ENCODE results near the gene HOXD8. TPM values are rescaled to one million over a fixed set of nuclear protein-coding genes. Genes with fewer than 3 reads are reported as not detected.

Gene HOXD8
- total and polyA plus RNA-seq, 2 of the 8 experiments (the other 6 are each of a cell fraction or from before 2014, with no cell fraction given), result not detected

GRCh38 chr2:176109192-176109901 is 20.2 kb upstream of the HOXD8 start:
- Histone ChIP-seq H3K4me3 (ENCODE audit: extremely low read depth in 1 of 4, insufficient read depth in 2 of 4, low read depth in 3 of 4, low read length in 4 of 4) (no peak overlapping the region), H3K79me2 (ENCODE audit: control insufficient read depth in 1 of 2, insufficient read depth in 2 of 2, low read length in 2 of 2) (no peaks in the 10 kb centered on the region), H3K4ac (replicated peaks; ENCODE audit: insufficient read length, low read depth, low read length) (no peak overlapping the region), H2AK5ac (ENCODE audit: low read depth, low read length) (no peak overlapping the region), H3K79me1 (ENCODE audit: low read depth, low read length) (no peaks in the 10 kb centered on the region), H4K5ac (ENCODE audit: insufficient read length, low read depth, low read length) (no peak overlapping the region), H2BK12ac (ENCODE audit: low read depth, low read length) (no peak overlapping the region), H3K9me3 (ENCODE audit: insufficient read depth in 2 of 2, low read depth in 1 of 2, low read length in 1 of 2) (no peaks in the 10 kb centered on the region), H3K27me3 (replicated peaks in 1 of 4; ENCODE audit: control insufficient read depth in 3 of 4, extremely low read depth in 1 of 4, insufficient read depth in 3 of 4, low read length in 3 of 4) (peaks cover 98 to 99% (median 98%) of the 10 kb centered on the region in 4 experiments), H3K23me2 (ENCODE audit: low read depth, low read length) (0 out of 2 replicates have a peak, but pooled peaks cover 2% of the 10 kb centered on the region), H3K36me3 (ENCODE audit: control insufficient read depth in 2 of 4, insufficient read depth in 4 of 4, low read length in 3 of 4) (peaks cover 0 to 8% (median 0%) of the 10 kb centered on the region in 4 experiments; a peak in 1 of 8 replicates), H4K91ac (replicated peaks; ENCODE audit: insufficient read length, low read length) (no peak overlapping the region), H4K20me1 (replicated peaks in 1 of 2; ENCODE audit: control insufficient read depth in 1 of 2, insufficient read depth in 2 of 2, low read length in 2 of 2) (peaks cover 17 to 38% of the 10 kb centered on the region in 2 experiments), H3K9ac (replicated peaks in 1 of 4; ENCODE audit: extremely low read depth in 1 of 4, low read depth in 3 of 4, low read length in 3 of 4) (no peak overlapping the region), H3K4me2 (ENCODE audit: insufficient read depth in 1 of 2, low read depth in 2 of 2, low read length in 2 of 2) (no peak overlapping the region), H3K18ac (ENCODE audit: extremely low read depth, low read length) (no peak overlapping the region), H4K8ac (ENCODE audit: extremely low read depth, insufficient read depth, low read length) (no peak overlapping the region), H3K56ac (replicated peaks; ENCODE audit: insufficient read length, low read depth, low read length) (no peak overlapping the region), H2AFZ (ENCODE audit: low read length) (no peak overlapping the region), H3K23ac (ENCODE audit: insufficient read length) (no peak overlapping the region), H2BK15ac (ENCODE audit: low read length) (no peak overlapping the region), H3K4me1 (replicated peaks in 1 of 4; ENCODE audit: control insufficient read depth in 3 of 4, insufficient read depth in 4 of 4, low read length in 3 of 4) (peaks cover 0 to 20% (median 9%) of the 10 kb centered on the region in 4 experiments; a peak in 5 of 7 replicates), H3K27ac (ENCODE audit: low read depth, low read length) (no peak overlapping the region), H2BK120ac (replicated peaks; ENCODE audit: low read depth, low read length) (no peak overlapping the region), H2BK20ac (ENCODE audit: low read length) (no peak overlapping the region), H3K14ac (ENCODE audit: insufficient read length) (no peak overlapping the region), H2BK5ac (ENCODE audit: low read depth, low read length) (no peak overlapping the region)
- DNase-seq (ENCODE audit: low read depth in 1 of 2, low spot score in 2 of 2) (peak in 1 of 2 experiments; percentile 45), FAIRE-seq (no peak)
- 15% methylated on average over 26 of the region's 26 CpGs; no CpG with 5 or more reads in 1 of the 2 experiments for WGBS, 2 experiments (ENCODE audit: extremely low coverage in 1 of 2, insufficient coverage in 1 of 2, insufficient read length in 1 of 2, insufficient replicate concordance in 2 of 2, low coverage in 1 of 2, low lambda C conversion rate in 2 of 2, missing lambda C conversion rate in 1 of 2)
- ChIA-PET POLR2A (ENCODE audit: partially characterized antibody) (no interaction called here), CTCF (ENCODE audit: partially characterized antibody) (interaction anchor here (1.3 to 5.4 kb wide), 9 partner anchors 13 to 32 kb away, joined by 4 to 42 read pairs (median 13); partner anchors contain the start of genes EVX2 and HOXD9)
- TF ChIP-seq EP300 (IDR thresholded peaks at IDR 0.05; ENCODE audit: borderline replicate concordance in 1 of 2, low read depth in 2 of 2, low read length in 2 of 2) (no peak), EZH2 (IDR thresholded peaks at IDR 0.05; ENCODE audit: low read depth, low read length, severe bottlenecking) (peak; percentile 97), CHD1 (IDR thresholded peaks at IDR 0.05; ENCODE audit: low read depth, low read length) (no peak), RAD21 (IDR thresholded peaks at IDR 0.05 in 1 of 2, conservative IDR thresholded peaks at IDR 0.05 in 1 of 2; ENCODE audit: low read depth in 2 of 2, low read length in 2 of 2) (no peak), CTBP2 (IDR thresholded peaks at IDR 0.05; ENCODE audit: borderline replicate concordance, insufficient read depth, insufficient read length, low read length) (peak; percentile 38), CBX8 (IDR thresholded peaks at IDR 0.05; ENCODE audit: borderline replicate concordance, low read depth, low read length) (peak; percentile 97; the same call in 1 of the 2 replicates), RNF2 (IDR thresholded peaks at IDR 0.05; ENCODE audit: borderline replicate concordance, low read depth, low read length, missing control alignments, poor library complexity, severe bottlenecking) (peak; percentile 97), POU5F1 (IDR thresholded peaks at IDR 0.05; ENCODE audit: low read depth, low read length) (no peak), TEAD4 (IDR thresholded peaks at IDR 0.05; ENCODE audit: low read depth, low read length) (no peak), ASH2L (IDR thresholded peaks at IDR 0.05; ENCODE audit: low read length) (no peak), POLR2AphosphoS5 (IDR thresholded peaks at IDR 0.05; ENCODE audit: low read depth, low read length) (no peak)
